ENCODE results near the gene PPP1R14C.

The PPP1R14C gene

GRCh38 chr6:150267686-150268561 is 125.1 kb downstream of the PPP1R14C start:
- in situ Hi-C loops (cut with HindIII; ENCODE audit: low sequenced_read_pairs), result no loop called here

GRCh38 chr6:150269130-150269856 is 126.4 kb downstream of the PPP1R14C start:
- in situ Hi-C loops (cut with HindIII; ENCODE audit: low sequenced_read_pairs), result no loop called here

GRCh38 chr6:150269857-150270223 is 127.0 kb downstream of the PPP1R14C start:
- in situ Hi-C loops (cut with HindIII; ENCODE audit: low sequenced_read_pairs), result no loop called here

- in situ Hi-C loops (cut with HindIII; ENCODE audit: low sequenced_read_pairs), result no loop called here
Measured at GRCh38 chr6:150270330-150271052, 127.6 kb downstream of the PPP1R14C start.

- in situ Hi-C loops (cut with HindIII; ENCODE audit: low sequenced_read_pairs), result no loop called here
Measured at GRCh38 chr6:150271172-150271500, 128.3 kb downstream of the PPP1R14C start.

GRCh38 chr6:150271501-150272263 is 128.8 kb downstream of the PPP1R14C start:
- in situ Hi-C loops (cut with HindIII; ENCODE audit: low sequenced_read_pairs), result no loop called here

- in situ Hi-C loops (cut with HindIII; ENCODE audit: low sequenced_read_pairs), result no loop called here
Measured at GRCh38 chr6:150272264-150272975, 129.6 kb downstream of the PPP1R14C start.

- in situ Hi-C loops (cut with HindIII; ENCODE audit: low sequenced_read_pairs), result no loop called here
Measured at GRCh38 chr6:150272976-150273315, 130.1 kb downstream of the PPP1R14C start.

GRCh38 chr6:150273457-150274309 is 130.8 kb downstream of the PPP1R14C start:
- in situ Hi-C loops (cut with HindIII; ENCODE audit: low sequenced_read_pairs), result no loop called here

- in situ Hi-C loops (cut with HindIII; ENCODE audit: low sequenced_read_pairs), result no loop called here
Measured at GRCh38 chr6:150275489-150275888, 132.6 kb downstream of the PPP1R14C start.

GRCh38 chr6:150276168-150276936 is 133.5 kb downstream of the PPP1R14C start:
- in situ Hi-C loops (cut with HindIII; ENCODE audit: low sequenced_read_pairs), result no loop called here

GRCh38 chr6:150276937-150277742 is 134.3 kb downstream of the PPP1R14C start:
- in situ Hi-C loops (cut with HindIII; ENCODE audit: low sequenced_read_pairs), result no loop called here

GRCh38 chr6:150279533-150279932 is 136.7 kb downstream of the PPP1R14C start:
- in situ Hi-C loops (cut with HindIII; ENCODE audit: low sequenced_read_pairs), result no loop called here

- in situ Hi-C loops (cut with HindIII; ENCODE audit: low sequenced_read_pairs), result no loop called here
Measured at GRCh38 chr6:150280703-150281102, 137.9 kb downstream of the PPP1R14C start.

- in situ Hi-C loops (cut with HindIII; ENCODE audit: low sequenced_read_pairs), result no loop called here
Measured at GRCh38 chr6:150281767-150282166, 138.9 kb downstream of the PPP1R14C start.

GRCh38 chr6:150282806-150283205 is 140.0 kb downstream of the PPP1R14C start:
- in situ Hi-C loops (cut with HindIII; ENCODE audit: low sequenced_read_pairs), result no loop called here

- in situ Hi-C loops (cut with HindIII; ENCODE audit: low sequenced_read_pairs), result no loop called here
Measured at GRCh38 chr6:150286460-150286859, 143.6 kb downstream of the PPP1R14C start.

- in situ Hi-C loops (cut with HindIII; ENCODE audit: low sequenced_read_pairs), result no loop called here
Measured at GRCh38 chr6:150286912-150287311, 144.1 kb downstream of the PPP1R14C start.

All from endothelial cell of hepatic sinusoid (primary cell).